Nephron progenitor cell (in vitro differentiated cells): ENCODE measurements around the gene UNC13B.
A peak's percentile ranks its signal among the peaks of the same experiment; 100 is the strongest.

ENCODE experiments used
- DNase-seq: peaks from one replicate; pipeline ENCODE4 v3.0.0; 2021
- H3K27ac Mint-ChIP-seq: 2 replicates; pipeline ENCODE4 v1.8.0; 2021; ENCODE audit warnings: mild to moderate bottlenecking, moderate library complexity, mixed read lengths
- H3K27me3 Mint-ChIP-seq: 2 replicates; pipeline ENCODE4 v1.8.0; 2021; ENCODE audit warnings: mild to moderate bottlenecking, low read depth, mixed read lengths; ENCODE audit not compliant: poor library complexity
- H3K36me3 Mint-ChIP-seq: 2 replicates; pipeline ENCODE4 v1.8.0; 2021; ENCODE audit warnings: low read depth, mixed read lengths
- H3K4me1 Mint-ChIP-seq: 2 replicates; pipeline ENCODE4 v1.8.0; 2021; ENCODE audit warnings: mixed read lengths
- H3K4me3 Mint-ChIP-seq: 2 replicates; pipeline ENCODE4 v1.8.0; 2021; ENCODE audit warnings: mild to moderate bottlenecking, moderate library complexity, mixed read lengths
- H3K9me3 Mint-ChIP-seq: 2 replicates; pipeline ENCODE4 v1.8.0; 2021; ENCODE audit warnings: mild to moderate bottlenecking, moderate library complexity, mixed read lengths
- TF ChIP-seq, protein P1 (sequence below): fragments of 200-600 bp; sonication (generic); IDR thresholded peaks from 2 replicates; pipeline ENCODE4 v1.5.0; 2021; ENCODE audit warnings: antibody characterized with exemption

UNC13B gene

DNA sequence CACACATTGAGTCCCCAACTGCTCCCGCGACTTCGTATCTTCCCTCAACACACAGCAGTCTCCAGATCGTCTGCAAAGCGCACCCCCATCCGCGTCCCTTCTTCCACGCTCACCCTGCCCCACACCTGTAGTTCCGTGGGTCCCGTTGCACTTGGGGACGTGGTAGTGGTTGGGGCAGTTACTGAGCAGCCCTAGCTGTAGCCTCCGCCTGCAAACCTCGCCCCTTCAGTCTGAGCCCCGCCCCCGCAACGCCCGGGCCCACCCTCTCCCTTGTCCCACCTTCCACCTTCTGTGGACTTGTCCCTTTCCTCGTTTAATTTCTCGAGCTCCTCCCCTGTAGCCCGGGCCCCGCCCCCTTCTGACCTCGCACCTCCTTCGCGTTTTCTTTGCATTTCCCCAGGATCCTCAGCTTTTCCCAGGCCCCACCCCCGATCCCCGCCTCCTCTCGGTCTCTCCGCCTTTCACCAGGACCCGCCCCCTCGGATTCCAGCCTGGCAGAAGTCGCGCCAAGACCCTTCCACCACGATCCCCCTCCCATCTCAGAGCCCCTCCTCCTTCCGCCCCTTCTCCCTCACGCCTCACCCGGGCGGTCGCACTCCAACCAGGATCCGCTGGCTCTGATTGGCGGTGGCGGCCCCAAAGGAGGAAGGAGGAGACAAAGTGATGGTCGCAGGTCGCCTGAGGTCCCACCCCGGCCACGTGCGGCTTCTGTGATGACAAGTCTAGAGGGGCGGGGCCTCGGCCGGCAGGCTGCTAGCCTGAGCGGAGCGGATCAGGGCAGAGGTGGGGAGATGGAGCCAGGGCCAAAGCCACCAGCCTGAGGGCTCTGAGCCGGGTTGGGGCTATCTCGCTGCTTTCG lies 45.9 kb upstream of the UNC13B start, which contains the start of gene ATOSB:
ATOSB (minus strand) TSS at position 183 of the 859 bp plus-strand sequence. CDS start 7,588 bp downstream, outside the sequence.
- peak; percentile 100 for DNase-seq
- peak within 1 kb of the TSS; percentile 99 for H3K27ac Mint-ChIP-seq
- H3K36me3 Mint-ChIP-seq = peaks cover 4% of the 10 kb centered on the region
- peak within 1 kb of the TSS; percentile 96 for H3K4me3 Mint-ChIP-seq
- TF ChIP-seq, protein P1, sequence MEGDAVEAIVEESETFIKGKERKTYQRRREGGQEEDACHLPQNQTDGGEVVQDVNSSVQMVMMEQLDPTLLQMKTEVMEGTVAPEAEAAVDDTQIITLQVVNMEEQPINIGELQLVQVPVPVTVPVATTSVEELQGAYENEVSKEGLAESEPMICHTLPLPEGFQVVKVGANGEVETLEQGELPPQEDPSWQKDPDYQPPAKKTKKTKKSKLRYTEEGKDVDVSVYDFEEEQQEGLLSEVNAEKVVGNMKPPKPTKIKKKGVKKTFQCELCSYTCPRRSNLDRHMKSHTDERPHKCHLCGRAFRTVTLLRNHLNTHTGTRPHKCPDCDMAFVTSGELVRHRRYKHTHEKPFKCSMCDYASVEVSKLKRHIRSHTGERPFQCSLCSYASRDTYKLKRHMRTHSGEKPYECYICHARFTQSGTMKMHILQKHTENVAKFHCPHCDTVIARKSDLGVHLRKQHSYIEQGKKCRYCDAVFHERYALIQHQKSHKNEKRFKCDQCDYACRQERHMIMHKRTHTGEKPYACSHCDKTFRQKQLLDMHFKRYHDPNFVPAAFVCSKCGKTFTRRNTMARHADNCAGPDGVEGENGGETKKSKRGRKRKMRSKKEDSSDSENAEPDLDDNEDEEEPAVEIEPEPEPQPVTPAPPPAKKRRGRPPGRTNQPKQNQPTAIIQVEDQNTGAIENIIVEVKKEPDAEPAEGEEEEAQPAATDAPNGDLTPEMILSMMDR = no peak
- H3K9me3 Mint-ChIP-seq = no peaks in the 10 kb centered on the region
- H3K4me1 Mint-ChIP-seq = peaks cover 54% of the 10 kb centered on the region
- peaks cover 8% of the 10 kb centered on the region for H3K27me3 Mint-ChIP-seq

DNA sequence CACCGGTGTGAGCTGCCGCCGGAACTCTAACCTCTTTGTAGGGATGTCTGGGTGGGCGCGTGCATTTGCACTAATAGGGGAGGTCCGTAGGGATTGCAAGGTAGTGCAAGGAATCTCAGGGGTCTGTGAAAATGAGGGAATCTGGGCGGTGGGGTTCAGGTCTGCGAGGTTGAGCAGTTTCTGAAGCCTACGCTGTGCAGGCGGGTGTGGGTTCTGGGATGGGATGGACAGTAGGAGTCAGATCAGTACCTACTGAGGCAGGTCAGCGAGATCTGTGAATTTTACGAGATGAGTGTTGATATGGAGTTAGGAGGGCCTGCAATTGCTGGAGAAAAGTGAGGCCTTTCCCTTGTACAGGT lies 45.3 kb upstream of the UNC13B start:
- Mint-ChIP-seq H3K27ac (peak overlapping the region; percentile 99), H3K9me3 (no peaks in the 10 kb centered on the region), H3K4me3 (peak overlapping the region; percentile 96), H3K4me1 (peaks cover 50% of the 10 kb centered on the region), H3K36me3 (peaks cover 4% of the 10 kb centered on the region), H3K27me3 (peaks cover 8% of the 10 kb centered on the region)
- TF ChIP-seq, protein P1 = no peak
- DNase-seq = no peak

DNA sequence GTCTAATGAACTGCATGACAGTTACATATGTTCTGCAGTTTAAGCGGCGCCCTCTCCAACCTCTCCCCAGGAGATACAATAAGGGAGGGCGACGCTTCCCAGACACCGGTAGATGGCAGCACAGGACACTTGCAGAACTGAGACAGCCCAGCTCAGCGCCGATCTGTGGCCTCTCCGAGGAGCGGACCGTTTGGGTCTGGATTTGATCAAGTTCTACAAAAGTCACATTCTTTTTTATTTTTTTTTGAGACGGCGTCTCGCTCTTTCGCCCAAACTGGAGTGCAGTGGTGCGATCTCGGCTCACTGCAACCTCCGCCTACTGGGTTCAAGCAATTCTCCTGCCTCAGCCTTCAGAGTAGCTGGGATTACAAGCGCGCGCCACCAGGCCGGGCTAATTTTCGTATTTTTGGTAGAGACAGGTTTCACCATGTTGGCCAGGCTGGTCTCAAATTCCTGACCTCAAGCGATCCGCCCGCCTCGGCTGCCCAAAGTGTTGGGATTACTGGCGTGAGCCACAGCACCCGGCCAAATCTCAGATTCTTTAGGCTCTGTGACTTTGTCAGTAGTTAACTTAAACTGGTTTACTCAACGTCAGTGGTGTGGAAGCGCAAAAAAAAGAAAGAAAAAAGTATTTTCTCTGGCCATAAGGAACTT lies 44.8 kb upstream of the UNC13B start:
- peaks cover 4% of the 10 kb centered on the region for H3K36me3 Mint-ChIP-seq
- TF ChIP-seq, protein P1 = peak; percentile 91
- peaks cover 46% of the 10 kb centered on the region for H3K4me1 Mint-ChIP-seq
- H3K27me3 Mint-ChIP-seq = peaks cover 8% of the 10 kb centered on the region
- peak overlapping the region; percentile 96 for H3K4me3 Mint-ChIP-seq
- H3K9me3 Mint-ChIP-seq = no peaks in the 10 kb centered on the region
- DNase-seq = peak; percentile 89
- peak overlapping the region; percentile 99 for H3K27ac Mint-ChIP-seq

DNA sequence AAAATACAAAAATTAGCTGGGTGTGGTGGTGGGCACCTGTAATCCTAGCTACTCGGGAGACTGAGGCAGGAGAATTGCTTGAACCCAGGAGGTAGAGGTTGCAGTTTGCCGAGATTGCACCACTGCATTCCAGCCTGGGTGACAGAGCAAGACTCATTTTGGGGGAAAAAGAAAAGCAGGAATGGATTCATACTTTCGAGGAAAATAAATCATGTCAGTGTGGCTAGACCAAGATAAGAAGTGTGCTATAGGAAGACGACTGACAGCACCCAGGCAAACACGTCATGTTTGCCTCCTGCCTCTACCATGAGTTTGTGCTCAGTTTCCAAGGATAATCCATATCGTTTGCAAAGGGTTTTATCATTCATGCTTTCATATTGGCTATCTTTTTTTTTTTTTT lies 26.9 kb upstream of the UNC13B start:
- Mint-ChIP-seq H3K27me3 (peaks cover 8% of the 10 kb centered on the region), H3K4me3 (no peak overlapping the region), H3K4me1 (no peaks in the 10 kb centered on the region), H3K9me3 (peaks cover 55% of the 10 kb centered on the region), H3K36me3 (no peaks in the 10 kb centered on the region), H3K27ac (no peak overlapping the region)
- TF ChIP-seq, protein P1 = no peak
- no peak for DNase-seq

DNA sequence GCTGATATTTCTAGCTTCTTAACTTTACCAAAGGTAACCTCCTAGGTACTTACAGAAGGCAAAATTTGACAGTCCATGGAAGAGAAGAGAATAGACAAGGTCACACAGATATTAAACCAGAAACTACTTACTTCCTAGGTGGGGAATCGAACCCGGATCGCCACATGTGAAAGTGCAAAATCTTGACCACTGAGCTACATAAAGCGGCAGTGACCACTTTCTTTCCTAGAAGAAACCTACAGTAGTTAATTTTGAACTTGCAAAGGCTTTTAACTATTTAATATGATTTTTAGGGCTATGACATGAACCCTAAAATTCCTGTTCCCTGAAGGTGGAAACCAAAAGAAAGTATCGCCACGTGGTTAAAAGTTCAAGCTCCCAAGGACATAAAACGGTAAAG lies 25.8 kb upstream of the UNC13B start:
- Mint-ChIP-seq H3K27ac (no peak overlapping the region), H3K9me3 (peaks cover 53% of the 10 kb centered on the region), H3K4me1 (no peaks in the 10 kb centered on the region), H3K27me3 (peaks cover 11% of the 10 kb centered on the region), H3K4me3 (no peak overlapping the region), H3K36me3 (no peaks in the 10 kb centered on the region)
- no peak for DNase-seq
- TF ChIP-seq, protein P1 = no peak
